Endothelial cell of umbilical vein (primary cell): ENCODE results near the gene DOCK4.

Experiments used
- CTCF ChIP-seq, 2 donors: IDR thresholded peaks; 1 replicate in 1 of 2; 2 replicates in 1 of 2; pipeline ENCODE4 v1.5.1; 2011; ENCODE audit warnings: low read length in 2 of 2, mild to moderate bottlenecking in 2 of 2, moderate library complexity in 2 of 2, control low read depth in 1 of 2, inconsistent platforms in 1 of 2, low read depth in 1 of 2; ENCODE audit not compliant: insufficient read depth in 1 of 2; ENCODE audit errors: extremely low read depth in 1 of 2
- EZH2 ChIP-seq: IDR thresholded peaks from 2 replicates; pipeline ENCODE4 v1.6.1; 2012; ENCODE audit warnings: borderline replicate concordance, low read depth, mild to moderate bottlenecking, moderate library complexity, low read length, inconsistent platforms; ENCODE audit not compliant: severe bottlenecking
- GATA2 ChIP-seq: IDR thresholded peaks from 2 replicates; pipeline ENCODE4 v1.7.0; 2011; ENCODE audit warnings: low read depth, mild to moderate bottlenecking, moderate library complexity, mixed read lengths, low read length; ENCODE audit not compliant: insufficient read length, insufficient read depth
- JUN ChIP-seq: IDR thresholded peaks from 2 replicates; pipeline ENCODE4 v1.6.1; 2011; ENCODE audit warnings: borderline replicate concordance, low read depth; ENCODE audit not compliant: insufficient read length, insufficient read depth
- MAX ChIP-seq: IDR thresholded peaks from 2 replicates; pipeline ENCODE4 v1.6.1; 2011; ENCODE audit not compliant: insufficient read depth, insufficient read length
- MYC ChIP-seq: IDR thresholded peaks from one replicate; pipeline ENCODE4 v1.6.1; 2011; ENCODE audit warnings: mild to moderate bottlenecking, low read depth, low read length
- POLR2A ChIP-seq: IDR thresholded peaks from 2 replicates; pipeline ENCODE4 v1.6.1; 2012; ENCODE audit warnings: low read depth, mild to moderate bottlenecking, control low read depth, low read length
- POLR2AphosphoS5 ChIP-seq: IDR thresholded peaks from 2 replicates; pipeline ENCODE4 v1.6.1; 2012; ENCODE audit warnings: low read depth, mild to moderate bottlenecking, control low read depth, low read length, moderate library complexity; ENCODE audit not compliant: insufficient read depth

GRCh38 chr7:112201411-112201810 lies 4.8 kb downstream of the DOCK4 start:
- TF ChIP-seq JUN (peak; percentile 52), CTCF (IDR thresholded peaks at IDR 0.05; ENCODE audit: extremely low read depth in 1 of 2, insufficient read depth in 1 of 2, low read depth in 1 of 2, low read length in 2 of 2) (no peak), POLR2A (no peak), MAX (no peak), EZH2 (no peak), POLR2AphosphoS5 (no peak), MYC (no peak), GATA2 (no peak)
